GM12801 (cell line): Measurements from ENCODE around the gene ZNF638.

Experiments
- TF ChIP-seq, protein P1 (sequence below): IDR thresholded peaks from one replicate; pipeline ENCODE4 v1.5.1; 2011; ENCODE audit warnings: control low read depth; ENCODE audit not compliant: insufficient read length; ENCODE audit errors: extremely low read depth

Gene ZNF638

GRCh38 chr2:71469403-71470398 lies 138.1 kb downstream of the ZNF638 start:
- TF ChIP-seq, protein P1, sequence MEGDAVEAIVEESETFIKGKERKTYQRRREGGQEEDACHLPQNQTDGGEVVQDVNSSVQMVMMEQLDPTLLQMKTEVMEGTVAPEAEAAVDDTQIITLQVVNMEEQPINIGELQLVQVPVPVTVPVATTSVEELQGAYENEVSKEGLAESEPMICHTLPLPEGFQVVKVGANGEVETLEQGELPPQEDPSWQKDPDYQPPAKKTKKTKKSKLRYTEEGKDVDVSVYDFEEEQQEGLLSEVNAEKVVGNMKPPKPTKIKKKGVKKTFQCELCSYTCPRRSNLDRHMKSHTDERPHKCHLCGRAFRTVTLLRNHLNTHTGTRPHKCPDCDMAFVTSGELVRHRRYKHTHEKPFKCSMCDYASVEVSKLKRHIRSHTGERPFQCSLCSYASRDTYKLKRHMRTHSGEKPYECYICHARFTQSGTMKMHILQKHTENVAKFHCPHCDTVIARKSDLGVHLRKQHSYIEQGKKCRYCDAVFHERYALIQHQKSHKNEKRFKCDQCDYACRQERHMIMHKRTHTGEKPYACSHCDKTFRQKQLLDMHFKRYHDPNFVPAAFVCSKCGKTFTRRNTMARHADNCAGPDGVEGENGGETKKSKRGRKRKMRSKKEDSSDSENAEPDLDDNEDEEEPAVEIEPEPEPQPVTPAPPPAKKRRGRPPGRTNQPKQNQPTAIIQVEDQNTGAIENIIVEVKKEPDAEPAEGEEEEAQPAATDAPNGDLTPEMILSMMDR = no peak

DNA sequence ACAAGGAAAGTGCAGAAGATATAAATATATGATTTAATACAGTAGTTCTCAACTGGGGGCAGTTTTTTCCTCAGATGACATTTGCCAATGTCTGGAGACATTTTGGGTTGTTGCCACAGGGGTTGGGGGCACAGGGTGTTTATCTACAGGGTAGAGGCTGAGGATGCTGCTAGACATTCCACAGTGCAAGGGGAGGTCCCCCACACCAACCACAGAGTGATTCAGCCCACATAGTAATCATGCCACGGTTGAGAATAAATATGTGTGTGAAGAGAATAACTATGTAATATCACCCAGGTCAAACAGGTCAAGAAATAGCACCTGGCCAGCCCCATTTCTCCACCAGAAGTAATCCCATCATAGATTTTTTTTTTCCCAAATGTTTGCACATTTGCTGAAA lies 139.7 kb downstream of the ZNF638 start:
- TF ChIP-seq, protein P1 = no peak

- TF ChIP-seq, protein P1 = no peak
Measured at GRCh38 chr2:71472019-71472418, 140.4 kb downstream of the ZNF638 start.

DNA sequence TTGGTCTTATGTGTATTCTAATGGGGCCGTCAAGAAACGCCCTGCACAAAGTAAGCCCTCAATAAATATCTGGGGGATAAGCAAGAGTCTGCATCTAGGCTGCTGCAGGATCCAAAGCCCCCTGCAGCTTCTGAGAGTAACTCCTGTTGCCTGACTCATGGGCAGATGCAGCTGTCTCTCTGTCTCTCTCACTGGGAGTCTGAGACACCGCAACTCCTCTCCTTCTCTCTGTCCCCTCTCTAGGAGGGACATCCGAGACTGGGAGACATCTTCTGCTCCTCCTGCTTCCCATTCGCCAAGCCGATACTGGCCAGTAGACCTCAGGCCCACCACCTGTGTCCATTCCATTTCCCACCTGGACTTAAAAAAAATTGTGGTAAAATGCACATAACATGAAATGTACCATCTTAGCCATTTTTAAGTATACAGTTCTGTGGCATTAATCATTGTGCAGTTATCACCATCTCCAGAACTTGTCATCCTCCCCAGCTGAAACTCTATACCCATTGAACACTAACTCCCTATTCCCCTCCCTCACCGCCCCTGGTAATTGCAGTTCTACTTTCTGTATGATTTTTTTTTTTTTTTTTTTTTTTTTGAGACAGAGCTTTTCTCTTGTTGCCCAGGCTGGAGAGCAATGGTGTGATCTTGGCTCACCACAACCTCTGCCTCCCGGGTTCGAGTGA lies 141.9 kb downstream of the ZNF638 start:
- TF ChIP-seq, protein P1 = no peak

DNA sequence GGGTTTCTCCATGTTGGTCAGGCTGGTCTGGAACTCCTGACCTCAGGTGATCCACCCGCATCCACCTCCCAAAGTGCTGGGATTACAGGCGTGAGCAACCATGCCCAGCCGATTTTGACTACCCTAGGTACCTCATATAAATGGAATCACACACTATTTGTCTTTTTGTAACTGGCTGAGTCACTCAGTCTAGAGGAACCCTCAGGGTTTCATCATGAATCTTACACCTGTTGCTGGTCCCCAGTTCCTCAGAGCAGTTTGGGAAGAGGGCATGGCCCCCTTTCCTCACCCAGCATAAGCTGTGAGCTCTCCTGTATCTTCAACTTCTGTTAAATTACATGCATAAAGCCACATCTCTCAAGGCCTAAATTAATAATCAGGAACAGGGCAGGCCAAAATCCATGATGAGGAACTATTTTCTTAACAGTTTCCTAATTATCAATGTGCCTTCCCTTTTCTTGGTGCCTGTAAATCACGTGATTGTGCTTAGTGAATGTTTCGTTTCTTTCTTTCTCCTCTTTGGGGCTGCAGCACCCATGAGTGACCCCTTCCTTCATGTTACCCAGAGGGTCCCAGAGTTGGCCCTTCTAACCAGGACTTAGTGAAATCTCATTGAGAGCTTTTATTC lies 142.6 kb downstream of the ZNF638 start:
- TF ChIP-seq, protein P1 = no peak

DNA sequence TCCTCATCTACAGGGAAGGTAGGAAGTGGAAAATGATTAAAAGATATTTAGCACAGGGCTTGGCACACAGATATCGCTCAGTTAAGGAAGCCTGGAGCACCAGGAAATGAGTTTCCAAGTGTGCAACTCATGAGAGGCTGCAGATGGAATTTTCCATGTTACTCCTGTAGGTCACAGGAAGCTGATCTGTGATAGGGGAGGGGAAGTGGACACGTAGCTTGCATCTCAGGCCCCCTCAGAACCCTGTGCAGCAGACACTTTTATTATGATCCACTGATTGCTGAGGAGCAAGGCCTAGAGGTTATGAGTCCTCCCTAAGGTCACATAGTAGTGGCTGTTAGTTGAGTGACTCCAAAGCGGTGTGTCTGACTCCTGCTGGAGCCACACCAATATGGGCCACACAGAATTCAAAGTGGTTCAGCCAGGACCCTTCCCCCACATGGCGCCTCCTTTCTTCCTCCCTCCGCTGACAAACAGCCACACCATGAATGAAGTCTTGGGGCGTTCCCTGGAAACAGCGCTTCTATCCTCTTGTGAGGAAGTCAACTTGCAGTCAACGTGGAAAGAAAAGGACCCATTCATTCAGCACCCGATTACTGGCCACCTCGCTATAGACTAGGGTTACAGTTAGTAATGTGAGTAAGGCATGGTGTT lies 143.3 kb downstream of the ZNF638 start:
- TF ChIP-seq, protein P1 = no peak
